Lower leg skin (tissue), 4 donors: Measurements from ENCODE around the gene KCNJ4. TPM values are rescaled to one million over a fixed set of nuclear protein-coding genes. Genes with fewer than 3 reads are reported as not detected.
A peak's percentile ranks its signal among the peaks of the same experiment; 100 is the strongest.

Experiments
- DNase-seq, 2 donors: peaks; one replicate each; pipeline ENCODE4 v3.0.0-alpha.2; 2019; ENCODE audit warnings: low spot score in 2 of 2
- H3K4me3 ChIP-seq: fragments of 200-600 bp; sonication (generic); 2 replicates; pipeline ENCODE4 v1.5.1; 2017; ENCODE audit warnings: mild to moderate bottlenecking, low read depth; ENCODE audit not compliant: poor library complexity, severe bottlenecking
- CTCF ChIP-seq, 3 donors: fragments of 450-650 bp; IDR thresholded peaks; one replicate each; pipeline ENCODE4 v1.5.1; 2016; ENCODE audit warnings: antibody characterized with exemption in 3 of 3, mild to moderate bottlenecking in 3 of 3, moderate library complexity in 2 of 3
- POLR2A ChIP-seq, 2 donors: fragments of 450-650 bp; IDR thresholded peaks; one replicate each; pipeline ENCODE4 v1.6.1; 2016 to 2017; ENCODE audit warnings: antibody characterized with exemption in 2 of 2, mild to moderate bottlenecking in 1 of 2, moderate library complexity in 1 of 2
- WGBS, 2 donors: methylation state at CpG; one replicate each; pipeline ENCODE4 v1.1.5; 2018; 5-methylcytosine and 5-hydroxymethylcytosine counted together
- intact Hi-C: fragments of 100-400 bp; cut with DNase I; formaldehyde crosslinking; loops from one replicate; pipeline ENCODE4 v1.15.0; 2023; ENCODE audit warnings: low total_unique reads
- total RNA-seq, 4 donors: library from RNA; depleted of rRNA; stranded (reverse); fragments of >200 nt; gene quantifications; one replicate each; pipeline ENCODE4 v1.1.0, GENCODE V29; 2016

KCNJ4 gene
- total RNA-seq, 4 donors from 2014 or later: 0.29 to 1.4 (median 0.46) TPM; not detected in 1

- TF ChIP-seq POLR2A (IDR thresholded peaks at IDR 0.05): no peak
- no peak for TF ChIP-seq CTCF (IDR thresholded peaks at IDR 0.05)
- 83 to 86% methylated on average over 10 of the region's 10 CpGs for WGBS, 2 donors
- no peak overlapping the region for H3K4me3 ChIP-seq
- no peak for DNase-seq
- intact Hi-C loops: no loop called here
Measured at GRCh38 chr22:38464992-38465672, 10.1 kb upstream of the KCNJ4 start.

- DNase-seq: no peak
- intact Hi-C loops: no loop called here
- H3K4me3 ChIP-seq: no peak overlapping the region
- WGBS, 2 donors: 61 to 70% methylated on average over 23 to 28 of the region's 28 CpGs
- no peak for TF ChIP-seq CTCF (IDR thresholded peaks at IDR 0.05)
- TF ChIP-seq POLR2A (IDR thresholded peaks at IDR 0.05): no peak
Measured at GRCh38 chr22:38462960-38463784, 8.2 kb upstream of the KCNJ4 start.

GRCh38 chr22:38461414-38462081 lies 6.5 kb upstream of the KCNJ4 start:
- intact Hi-C loops: no loop called here
- TF ChIP-seq POLR2A (IDR thresholded peaks at IDR 0.05) (no peak), CTCF (IDR thresholded peaks at IDR 0.05) (no peak)
- peak; percentile 50 to 93 for DNase-seq
- H3K4me3 ChIP-seq: no peak overlapping the region
- WGBS, 2 donors: 12 to 14% methylated on average over 49 of the region's 51 CpGs

- intact Hi-C loops: no loop called here
- H3K4me3 ChIP-seq: no peak overlapping the region
- WGBS, 2 donors: 28 to 31% methylated on average over 7 to 9 of the region's 9 CpGs
- DNase-seq: no peak
- no peak for TF ChIP-seq POLR2A (IDR thresholded peaks at IDR 0.05)
- no peak for TF ChIP-seq CTCF (IDR thresholded peaks at IDR 0.05)
Measured at GRCh38 chr22:38461057-38461413, 6.0 kb upstream of the KCNJ4 start.

GRCh38 chr22:38460426-38460840 lies 5.4 kb upstream of the KCNJ4 start:
- H3K4me3 ChIP-seq: no peak overlapping the region
- intact Hi-C loops: no loop called here
- no peak for TF ChIP-seq POLR2A (IDR thresholded peaks at IDR 0.05)
- TF ChIP-seq CTCF (IDR thresholded peaks at IDR 0.05): no peak
- DNase-seq: no peak
- WGBS, 2 donors: 36 to 44% methylated on average over 8 of the region's 8 CpGs
